Activated CD4-positive, alpha-beta memory T cell treated with anti-CD3 and anti-CD28 coated beads, Interleukin-2, amount 10 ng/mL, durations not matched to agents 7 days and 5 days (primary cell): ENCODE measurements around the gene TEX26. TPM values are rescaled to one million over a fixed set of nuclear protein-coding genes. Genes with fewer than 3 reads are reported as not detected.

Source experiments
- CTCF ChIA-PET: fragments of 350-600 bp; sonication (Branson Sonifier 250); formaldehyde crosslinking; loops from one replicate; lab custom pipeline; 2021; ENCODE audit warnings: antibody characterized with exemption, inconsistent platforms; lab: Charles Lee
- POLR2A ChIA-PET: fragments of 350-600 bp; sonication (Branson Sonifier 250); formaldehyde crosslinking; loops from one replicate; lab custom pipeline; 2021; ENCODE audit warnings: antibody characterized with exemption; lab: Charles Lee
- DNase-seq: peaks from one replicate; pipeline ENCODE4 v3.0.0-alpha.2; 2020
- H3K27ac Mint-ChIP-seq: one replicate; pipeline ENCODE4 v1.8.0; 2021; ENCODE audit warnings: mild to moderate bottlenecking, mixed read lengths
- H3K27me3 Mint-ChIP-seq: one replicate; pipeline ENCODE4 v1.8.0; 2021; ENCODE audit warnings: mixed read lengths
- H3K36me3 Mint-ChIP-seq: one replicate; pipeline ENCODE4 v1.8.0; 2021; ENCODE audit warnings: low read depth, mixed read lengths
- H3K4me1 Mint-ChIP-seq: one replicate; pipeline ENCODE4 v1.8.0; 2021; ENCODE audit warnings: mixed read lengths
- H3K4me3 Mint-ChIP-seq: one replicate; pipeline ENCODE4 v1.8.0; 2021; ENCODE audit warnings: mild to moderate bottlenecking, mixed read lengths
- H3K9me3 Mint-ChIP-seq: one replicate; pipeline ENCODE4 v1.8.0; 2021; ENCODE audit warnings: mixed read lengths
- total RNA-seq, 2 experiments: library from RNA; stranded (reverse); gene quantifications; one replicate each; pipeline ENCODE4 v1.2.3, GENCODE V29; 2021

The TEX26 gene
- total RNA-seq, 2 experiments from 2014 or later: not detected

- peaks cover 10% of the 10 kb centered on the region for H3K4me1 Mint-ChIP-seq
- H3K27ac Mint-ChIP-seq: no peak overlapping the region
- H3K4me3 Mint-ChIP-seq: no peak overlapping the region
- peaks cover 60% of the 10 kb centered on the region for H3K27me3 Mint-ChIP-seq
- no peak for DNase-seq
- no peaks in the 10 kb centered on the region for H3K36me3 Mint-ChIP-seq
- H3K9me3 Mint-ChIP-seq: no peaks in the 10 kb centered on the region
- ChIA-PET CTCF (no interaction called here), POLR2A (no interaction called here)
Observed at GRCh38 chr13:30906411-30907051, 25.9 kb upstream of the TEX26 start.

DNA sequence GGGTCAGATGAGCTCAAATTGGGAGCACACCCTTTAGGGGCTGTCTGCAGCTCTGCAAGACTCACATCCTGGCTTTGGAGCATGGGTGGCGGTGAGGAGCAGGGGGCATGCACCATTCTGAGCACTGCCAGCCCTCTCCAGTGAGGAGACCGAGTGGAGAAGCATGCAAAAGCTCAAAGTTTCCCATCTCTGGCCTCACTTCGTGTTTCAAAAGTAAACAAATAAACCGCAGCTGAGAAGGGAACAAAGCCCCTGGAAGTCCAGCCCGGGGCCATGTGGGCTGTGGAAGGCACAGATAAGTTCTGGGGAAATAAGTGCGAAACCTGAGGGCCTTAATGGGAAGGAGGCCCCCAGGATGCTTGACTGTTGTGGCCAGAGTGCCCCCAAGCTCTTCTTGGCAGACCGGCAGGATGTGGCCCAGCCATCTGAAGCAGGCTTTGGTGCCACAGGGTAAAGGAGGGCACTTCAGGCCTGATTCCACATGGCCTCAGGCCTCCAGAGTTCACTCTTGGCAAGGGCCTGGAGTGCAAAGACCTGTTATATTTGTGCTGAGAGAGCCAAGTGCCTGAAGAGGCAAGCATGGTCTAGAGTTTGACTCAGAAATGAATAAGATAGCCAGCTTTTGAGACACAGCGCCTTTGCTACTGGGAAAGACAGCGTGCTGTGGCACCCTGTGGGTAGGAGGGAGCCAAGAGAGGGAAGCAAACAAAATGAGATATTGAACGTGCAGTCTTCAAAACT, 25.2 kb upstream of the TEX26 start:
- Mint-ChIP-seq H3K27me3 (peaks cover 68% of the 10 kb centered on the region), H3K4me3 (no peak overlapping the region), H3K36me3 (no peaks in the 10 kb centered on the region), H3K4me1 (peaks cover 10% of the 10 kb centered on the region), H3K27ac (no peak overlapping the region), H3K9me3 (no peaks in the 10 kb centered on the region)
- DNase-seq: no peak
- ChIA-PET POLR2A (no interaction called here), CTCF (no interaction called here)

DNA sequence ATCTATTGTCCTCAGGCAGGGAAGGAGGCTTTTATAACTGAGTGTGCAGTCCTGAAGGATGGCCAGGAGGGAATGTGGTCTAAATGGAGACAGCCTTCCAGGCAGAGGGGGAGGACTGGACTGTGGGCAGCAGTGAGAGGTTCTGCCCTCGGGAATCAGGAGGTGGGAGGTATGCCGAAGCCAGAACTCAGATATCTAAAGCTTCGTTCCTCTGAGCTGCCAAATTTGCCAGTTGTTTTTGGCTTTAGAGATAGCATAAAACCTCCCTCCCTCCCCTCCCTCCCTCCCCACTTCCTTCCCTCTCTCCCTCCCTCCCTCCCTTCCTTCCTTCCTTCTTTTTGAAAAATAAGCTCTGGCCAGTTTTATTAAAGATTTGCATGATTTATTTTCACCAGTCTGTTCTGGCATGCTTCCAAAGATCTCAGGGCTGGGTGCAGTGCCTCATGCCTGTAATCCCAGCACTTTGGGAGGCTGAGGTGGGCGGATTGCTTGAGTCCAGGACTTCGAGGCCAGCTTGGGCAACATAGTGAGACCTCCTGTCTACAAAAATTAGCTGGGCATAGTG, 24.0 kb upstream of the TEX26 start:
- no peaks in the 10 kb centered on the region for H3K36me3 Mint-ChIP-seq
- H3K27ac Mint-ChIP-seq: no peak overlapping the region
- peaks cover 10% of the 10 kb centered on the region for H3K4me1 Mint-ChIP-seq
- ChIA-PET POLR2A (no interaction called here), CTCF (no interaction called here)
- no peak overlapping the region for H3K4me3 Mint-ChIP-seq
- H3K9me3 Mint-ChIP-seq: no peaks in the 10 kb centered on the region
- H3K27me3 Mint-ChIP-seq: peaks cover 67% of the 10 kb centered on the region
- no peak for DNase-seq

GRCh38 chr13:30910676-30911075, 21.8 kb upstream of the TEX26 start:
- POLR2A ChIA-PET: interaction anchor here (1.3 kb wide), 1 partner anchor 10 kb away, joined by 3 read pairs; no protein-coding TSS in a partner anchor
- DNase-seq: no peak
- Mint-ChIP-seq H3K4me1 (peaks cover 8% of the 10 kb centered on the region), H3K27ac (no peak overlapping the region), H3K9me3 (no peaks in the 10 kb centered on the region), H3K27me3 (peaks cover 56% of the 10 kb centered on the region), H3K36me3 (no peaks in the 10 kb centered on the region), H3K4me3 (no peak overlapping the region)
- CTCF ChIA-PET: interaction anchor here (0.6 kb wide), 1 partner anchor 410 kb away, joined by 3 read pairs; no protein-coding TSS in a partner anchor

GRCh38 chr13:30915691-30916541, 16.5 kb upstream of the TEX26 start:
- H3K27ac Mint-ChIP-seq: no peak overlapping the region
- H3K4me1 Mint-ChIP-seq: peaks cover 3% of the 10 kb centered on the region
- CTCF ChIA-PET: no interaction called here

DNA sequence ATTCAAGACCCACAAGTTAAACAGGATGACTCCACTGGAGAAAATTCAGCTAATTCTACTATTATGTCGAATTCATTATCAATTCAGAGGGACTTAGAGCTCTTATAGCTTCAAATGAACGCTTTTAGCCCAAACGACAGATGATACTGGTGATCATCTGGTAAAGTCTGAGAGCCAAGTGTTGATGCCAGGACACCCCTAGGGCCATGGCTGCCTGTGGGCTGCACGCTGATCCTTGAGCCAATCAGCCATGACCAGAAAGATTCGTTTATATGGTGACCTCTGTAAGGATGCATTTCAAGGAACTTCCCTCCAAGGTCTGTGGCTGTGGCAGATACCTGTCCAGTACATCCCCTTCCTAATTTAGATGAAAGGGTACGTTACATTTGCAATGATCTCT, 15.5 kb upstream of the TEX26 start:
- H3K36me3 Mint-ChIP-seq: no peaks in the 10 kb centered on the region
- ChIA-PET CTCF (no interaction called here), POLR2A (no interaction called here)
- H3K4me1 Mint-ChIP-seq: peaks cover 3% of the 10 kb centered on the region
- H3K27me3 Mint-ChIP-seq: peaks cover 45% of the 10 kb centered on the region
- DNase-seq: no peak
- H3K9me3 Mint-ChIP-seq: no peaks in the 10 kb centered on the region
- H3K27ac Mint-ChIP-seq: no peak overlapping the region
- no peak overlapping the region for H3K4me3 Mint-ChIP-seq

More at GRCh38 chr13:30915691-30916541, 16.5 kb upstream of the TEX26 start:
- H3K36me3 Mint-ChIP-seq: no peaks in the 10 kb centered on the region
- POLR2A ChIA-PET: no interaction called here
- peaks cover 50% of the 10 kb centered on the region for H3K27me3 Mint-ChIP-seq
- H3K4me3 Mint-ChIP-seq: no peak overlapping the region
- DNase-seq: no peak
- no peaks in the 10 kb centered on the region for H3K9me3 Mint-ChIP-seq

DNA sequence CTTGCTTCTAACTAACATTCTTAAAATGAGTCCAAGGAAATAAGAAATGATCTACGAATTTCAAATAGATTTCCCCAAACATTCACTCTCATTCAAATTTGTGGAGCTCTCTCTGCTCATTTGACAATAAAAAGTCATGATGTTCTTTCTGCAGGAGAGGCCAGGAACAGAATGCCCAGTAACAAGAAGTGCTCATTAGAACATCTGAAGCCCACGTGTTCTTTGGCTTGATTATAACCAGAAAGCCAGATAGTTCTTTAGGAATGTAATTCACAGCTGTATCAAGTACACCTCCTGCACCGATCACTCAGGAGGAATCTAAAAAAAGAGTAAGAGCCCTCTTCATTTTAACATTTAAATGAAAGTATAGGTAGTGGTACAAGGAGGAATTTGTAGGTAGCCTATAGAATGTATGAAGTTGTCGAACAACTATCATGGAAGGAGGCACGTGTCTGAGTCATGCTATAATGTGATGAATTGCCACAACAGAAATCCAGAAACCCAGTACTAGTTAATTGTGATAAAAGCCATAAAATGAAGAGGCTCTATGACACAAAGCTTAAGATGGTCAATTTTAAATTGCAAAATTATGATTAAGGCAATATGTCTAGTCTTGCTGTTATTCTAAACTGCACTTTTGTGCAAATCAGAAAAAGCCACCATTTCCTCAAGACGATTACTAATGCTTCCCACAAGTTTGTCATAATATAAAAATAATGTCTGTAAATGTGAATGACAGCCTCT, 13.6 kb upstream of the TEX26 start:
- H3K27me3 Mint-ChIP-seq: peaks cover 36% of the 10 kb centered on the region
- POLR2A ChIA-PET: no interaction called here
- H3K9me3 Mint-ChIP-seq: no peaks in the 10 kb centered on the region

GRCh38 chr13:30920162-30920909, 12.1 kb upstream of the TEX26 start:
- Mint-ChIP-seq H3K36me3 (no peaks in the 10 kb centered on the region), H3K4me3 (no peak overlapping the region), H3K27ac (no peak overlapping the region), H3K9me3 (no peaks in the 10 kb centered on the region), H3K4me1 (peaks cover 3% of the 10 kb centered on the region), H3K27me3 (peaks cover 29% of the 10 kb centered on the region)
- ChIA-PET POLR2A (no interaction called here), CTCF (no interaction called here)
- DNase-seq: no peak

More for the DNA sequence above, 13.6 kb upstream of the TEX26 start:
- Mint-ChIP-seq H3K36me3 (no peaks in the 10 kb centered on the region), H3K4me3 (no peak overlapping the region), H3K27ac (no peak overlapping the region), H3K4me1 (peaks cover 3% of the 10 kb centered on the region)
- DNase-seq: no peak
- CTCF ChIA-PET: interaction anchor here (1.2 kb wide), 1 partner anchor 60 kb away, joined by 3 read pairs; no protein-coding TSS in a partner anchor

- H3K4me3 Mint-ChIP-seq: no peak overlapping the region
- CTCF ChIA-PET: no interaction called here
- peaks cover 34% of the 10 kb centered on the region for H3K27me3 Mint-ChIP-seq
- H3K27ac Mint-ChIP-seq: no peak overlapping the region
- H3K4me1 Mint-ChIP-seq: no peaks in the 10 kb centered on the region
- H3K36me3 Mint-ChIP-seq: no peaks in the 10 kb centered on the region
- POLR2A ChIA-PET: no interaction called here
- no peaks in the 10 kb centered on the region for H3K9me3 Mint-ChIP-seq
- DNase-seq: no peak
Observed at GRCh38 chr13:30923418-30923817, 9.0 kb upstream of the TEX26 start.

- Mint-ChIP-seq H3K36me3 (no peaks in the 10 kb centered on the region), H3K4me1 (no peaks in the 10 kb centered on the region), H3K4me3 (no peak overlapping the region), H3K9me3 (no peaks in the 10 kb centered on the region), H3K27me3 (peaks cover 30% of the 10 kb centered on the region), H3K27ac (no peak overlapping the region)
- CTCF ChIA-PET: no interaction called here
- DNase-seq: no peak
- POLR2A ChIA-PET: no interaction called here
Observed at GRCh38 chr13:30924721-30925120, 7.7 kb upstream of the TEX26 start.

DNA sequence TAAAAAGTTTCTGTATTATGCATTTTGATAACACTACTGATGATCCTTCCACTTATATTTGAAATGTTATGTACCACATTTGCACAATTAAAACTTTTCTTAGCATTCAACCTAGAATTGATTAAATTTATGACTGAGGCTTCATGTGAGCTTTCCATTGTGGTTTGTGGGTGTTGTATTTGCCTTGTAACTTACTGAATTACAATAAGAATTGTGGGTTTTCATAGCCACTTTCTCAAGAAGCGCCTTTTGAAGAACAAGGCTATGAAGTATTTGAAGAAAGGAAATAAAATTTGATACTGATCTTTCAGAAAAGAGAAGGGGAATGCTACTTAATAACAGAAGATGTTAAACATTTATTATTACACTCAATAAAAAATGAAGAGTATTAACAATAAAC, 7.0 kb upstream of the TEX26 start:
- POLR2A ChIA-PET: no interaction called here

DNA sequence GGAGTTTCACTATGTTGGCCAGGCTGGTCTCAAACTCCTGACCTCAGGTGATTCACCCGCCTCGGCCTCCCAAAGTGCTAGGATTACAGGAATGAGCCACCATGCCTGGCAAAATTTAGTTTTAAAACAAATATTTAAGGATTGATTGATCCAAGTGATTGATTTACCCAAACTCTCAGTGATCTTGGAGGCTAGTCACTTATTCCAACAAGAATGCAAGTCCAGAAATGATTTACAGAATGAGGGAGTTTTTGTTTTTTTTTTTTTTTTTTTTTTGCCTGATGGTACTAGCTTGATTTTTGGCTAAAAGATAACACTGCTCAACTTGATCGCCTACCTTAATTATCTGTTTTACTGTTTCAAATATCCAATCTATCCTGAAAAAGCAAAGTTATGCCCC, 5.7 kb upstream of the TEX26 start:
- H3K27ac Mint-ChIP-seq: no peak overlapping the region
- H3K4me1 Mint-ChIP-seq: no peaks in the 10 kb centered on the region
- ChIA-PET CTCF (no interaction called here), POLR2A (no interaction called here)
- no peaks in the 10 kb centered on the region for H3K9me3 Mint-ChIP-seq
- no peaks in the 10 kb centered on the region for H3K36me3 Mint-ChIP-seq
- no peak for DNase-seq
- no peak overlapping the region for H3K4me3 Mint-ChIP-seq
- H3K27me3 Mint-ChIP-seq: peaks cover 35% of the 10 kb centered on the region

More for the DNA sequence above, 7.0 kb upstream of the TEX26 start:
- Mint-ChIP-seq H3K4me3 (no peak overlapping the region), H3K9me3 (no peaks in the 10 kb centered on the region), H3K27me3 (peaks cover 30% of the 10 kb centered on the region), H3K27ac (no peak overlapping the region), H3K4me1 (no peaks in the 10 kb centered on the region), H3K36me3 (no peaks in the 10 kb centered on the region)
- no peak for DNase-seq
- CTCF ChIA-PET: no interaction called here
